ENCODE data around the gene PDE2A. TPM values are rescaled to one million over a fixed set of nuclear protein-coding genes. Genes with fewer than 3 reads are reported as not detected.

PDE2A gene
- total and polyA plus RNA-seq, 7 experiments from 2014 or later, result 0.97 to 9.0 (median 1.7) TPM; not detected in 2

DNA sequence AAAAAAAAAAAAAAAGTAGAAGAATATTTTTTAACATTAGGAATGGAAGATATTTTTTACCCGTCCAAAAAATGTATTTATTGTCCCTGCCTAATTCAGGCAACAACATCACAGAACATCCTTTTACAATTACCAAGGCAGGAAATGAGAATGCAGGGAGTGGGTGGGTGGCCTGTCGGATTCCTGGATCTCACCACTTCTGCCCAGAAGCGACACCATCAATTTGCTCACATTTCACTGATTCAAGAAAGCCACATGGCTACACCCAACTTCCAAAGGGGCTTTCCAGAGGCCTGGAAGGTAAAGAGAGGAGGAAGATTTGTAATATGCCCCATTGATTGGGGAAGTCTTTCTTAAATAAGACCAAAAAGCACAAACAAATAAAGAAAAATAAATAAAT, 146.1 kb downstream of the PDE2A start:
- DNase-seq (no peak), ATAC-seq (no peak)
- Mint-ChIP-seq H3K9me3 (no peaks in the 10 kb centered on the region), H3K4me3 (no peak overlapping the region), H3K4me1 (peaks cover 0 to 2% (median 0%) of the 10 kb centered on the region in 7 donors), H3K27me3 (peaks cover 0 to 29% (median 3%) of the 10 kb centered on the region in 5 donors), H3K27ac (no peak overlapping the region), H3K36me3 (no peaks in the 10 kb centered on the region)
- CTCF ChIA-PET, result no interaction called here
- Histone ChIP-seq H3K27ac (ENCODE audit: low read depth, low read length) (no peak overlapping the region), H3K27me3 (ENCODE audit: control insufficient read depth in 2 of 2, insufficient read depth in 2 of 2, low read length in 2 of 2) (no peaks in the 10 kb centered on the region), H3K36me3 (ENCODE audit: control insufficient read depth in 2 of 3, insufficient read depth in 3 of 3, low read length in 3 of 3) (no peaks in the 10 kb centered on the region), H3K4me3 (ENCODE audit: low read length) (no peak overlapping the region), H3K4me1 (ENCODE audit: control insufficient read depth in 2 of 2, insufficient read depth in 2 of 2, low read length in 2 of 2) (no peaks in the 10 kb centered on the region), H3K9me3 (ENCODE audit: control insufficient read depth in 2 of 3, low read length in 3 of 3) (no peaks in the 10 kb centered on the region)
- intact Hi-C loops (cut with micrococcal nuclease), result loop anchor here in 1 of 2 donors (1.0 kb wide), 1 partner anchor 30 kb away; no protein-coding TSS in a partner anchor
- POLR2A ChIA-PET, result no interaction called here

Small RNAs within 50 kb of the gene (microRNA-seq; reads per million reads assigned to microRNA genes)
- gene MIR139 (ENCODE audit: borderline microRNAs expressed), result 12.4 reads per million, percentile 23 among the genes with 10 or more reads in this experiment

Other genes with a start within 250 kb of the PDE2A start
- 10 to 100 TPM; 14.3 to 24.2 (median 17.9) TPM for gene CLPB, start 239.9 kb downstream of the PDE2A start, total RNA-seq
- 1 to 10 TPM; 4.9 to 7.4 TPM for gene CLPB, start 239.9 kb downstream of the PDE2A start, polyA plus RNA-seq
- 100 to 1,000 TPM; 119 to 317 (median 156) TPM for gene ARAP1, start 78.0 kb upstream of the PDE2A start, total RNA-seq
- 10 to 100 TPM; 30.4 to 55.3 TPM for gene ARAP1, start 78.0 kb upstream of the PDE2A start, polyA plus RNA-seq
- 10 to 100 TPM; 10.9 to 26.1 (median 16.4) TPM for gene STARD10, start 119.6 kb upstream of the PDE2A start, total RNA-seq
- gene STARD10, start 119.6 kb upstream of the PDE2A start, polyA plus RNA-seq, result 10 to 100 TPM; 18.4 to 20.0 TPM
- gene ATG16L2, start 140.0 kb upstream of the PDE2A start, total RNA-seq, result 100 to 1,000 TPM in 4 of 5 experiments, 10 to 100 TPM in 1; 99.5 to 199 (median 166) TPM
- gene ATG16L2, start 140.0 kb upstream of the PDE2A start, polyA plus RNA-seq, result 10 to 100 TPM; 12.8 to 19.9 TPM

All from naive thymus-derived CD4-positive, alpha-beta T cell (primary cell).